ENCODE measurements around the gene BLM.

- no peak for TF ChIP-seq CTCF (IDR thresholded peaks at IDR 0.05; ENCODE audit: insufficient read depth, low read depth, low read length)
- no peak for TF ChIP-seq EZH2 (IDR thresholded peaks at IDR 0.05; ENCODE audit: insufficient read depth, low read length)
These were observed 147.4 kb downstream of the BLM start for GRCh38 chr15:90864507-90864906.

Measured in astrocyte (in vitro differentiated cells and primary cell).